ENCODE measurements around the gene SNX10. TPM values are rescaled to one million over a fixed set of nuclear protein-coding genes. Genes with fewer than 3 reads are reported as not detected.

The SNX10 gene
- total and polyA plus RNA-seq, 12 donors, result 6.5 to 50.3 (median 27.8) TPM

DNA sequence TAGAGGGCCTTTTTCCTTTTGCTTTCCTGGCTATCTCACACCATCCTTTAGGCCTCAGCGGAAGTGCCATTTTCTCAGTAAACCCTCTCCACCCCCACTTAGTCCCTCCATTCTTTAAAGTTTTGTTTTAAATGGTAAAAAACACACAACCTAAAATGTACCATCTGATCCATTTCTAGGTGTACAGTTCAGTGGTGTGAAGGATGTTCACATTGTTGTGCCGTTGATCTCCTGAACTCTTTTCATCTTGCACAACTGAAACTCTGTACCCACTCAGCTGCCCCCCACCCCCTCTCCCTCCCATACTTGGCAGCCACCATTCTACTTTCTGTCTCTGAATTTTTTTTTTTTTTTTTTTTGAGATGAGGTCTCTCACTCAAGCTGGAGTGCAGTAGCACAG, 52.2 kb downstream of the SNX10 start:
- intact Hi-C loops (cut with DNase I), result no loop called here
- Histone ChIP-seq H3K9me3 (replicated peaks in 1 of 3) (no peaks in the 10 kb centered on the region), H3K4me3 (no peak overlapping the region), H3K27ac (no peak overlapping the region), H3K36me3 (replicated peaks in 1 of 2) (no peaks in the 10 kb centered on the region), H3K27me3 (no peaks in the 10 kb centered on the region), H3K4me1 (replicated peaks in 1 of 2) (no peaks in the 10 kb centered on the region)
- DNase-seq, result no peak
- WGBS, 4 donors, result 86 to 98% (median 94%) methylated on average over 2 of the region's 2 CpGs
- TF ChIP-seq, protein P1, sequence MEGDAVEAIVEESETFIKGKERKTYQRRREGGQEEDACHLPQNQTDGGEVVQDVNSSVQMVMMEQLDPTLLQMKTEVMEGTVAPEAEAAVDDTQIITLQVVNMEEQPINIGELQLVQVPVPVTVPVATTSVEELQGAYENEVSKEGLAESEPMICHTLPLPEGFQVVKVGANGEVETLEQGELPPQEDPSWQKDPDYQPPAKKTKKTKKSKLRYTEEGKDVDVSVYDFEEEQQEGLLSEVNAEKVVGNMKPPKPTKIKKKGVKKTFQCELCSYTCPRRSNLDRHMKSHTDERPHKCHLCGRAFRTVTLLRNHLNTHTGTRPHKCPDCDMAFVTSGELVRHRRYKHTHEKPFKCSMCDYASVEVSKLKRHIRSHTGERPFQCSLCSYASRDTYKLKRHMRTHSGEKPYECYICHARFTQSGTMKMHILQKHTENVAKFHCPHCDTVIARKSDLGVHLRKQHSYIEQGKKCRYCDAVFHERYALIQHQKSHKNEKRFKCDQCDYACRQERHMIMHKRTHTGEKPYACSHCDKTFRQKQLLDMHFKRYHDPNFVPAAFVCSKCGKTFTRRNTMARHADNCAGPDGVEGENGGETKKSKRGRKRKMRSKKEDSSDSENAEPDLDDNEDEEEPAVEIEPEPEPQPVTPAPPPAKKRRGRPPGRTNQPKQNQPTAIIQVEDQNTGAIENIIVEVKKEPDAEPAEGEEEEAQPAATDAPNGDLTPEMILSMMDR (IDR thresholded peaks at IDR 0.05), result no peak
- TF ChIP-seq POLR2A (IDR thresholded peaks at IDR 0.05), result no peak

DNA sequence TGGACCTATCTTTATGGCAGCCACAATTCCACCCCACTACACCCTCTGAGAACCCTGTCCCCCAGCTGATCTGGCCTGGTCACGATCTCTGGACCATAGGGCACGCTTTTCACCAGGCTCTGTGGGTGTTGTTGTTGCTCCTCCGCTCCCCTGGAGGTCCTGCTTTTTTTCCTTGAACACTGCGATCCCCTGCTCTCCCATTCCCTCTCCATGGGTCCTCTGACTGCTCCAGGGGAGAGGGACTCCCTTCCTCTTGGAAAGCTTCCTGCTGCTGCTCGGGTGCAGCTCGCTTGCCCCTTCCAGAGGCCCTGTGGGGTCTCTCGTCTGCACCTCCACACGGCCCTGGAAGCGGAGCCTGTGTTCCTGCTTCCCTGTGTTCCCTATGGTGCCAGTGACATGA, 53.5 kb downstream of the SNX10 start:
- H3K27me3 ChIP-seq, result no peaks in the 10 kb centered on the region
- 87 to 91% (median 88%) methylated on average over 7 to 9 of the region's 9 CpGs for WGBS, 4 donors

DNA sequence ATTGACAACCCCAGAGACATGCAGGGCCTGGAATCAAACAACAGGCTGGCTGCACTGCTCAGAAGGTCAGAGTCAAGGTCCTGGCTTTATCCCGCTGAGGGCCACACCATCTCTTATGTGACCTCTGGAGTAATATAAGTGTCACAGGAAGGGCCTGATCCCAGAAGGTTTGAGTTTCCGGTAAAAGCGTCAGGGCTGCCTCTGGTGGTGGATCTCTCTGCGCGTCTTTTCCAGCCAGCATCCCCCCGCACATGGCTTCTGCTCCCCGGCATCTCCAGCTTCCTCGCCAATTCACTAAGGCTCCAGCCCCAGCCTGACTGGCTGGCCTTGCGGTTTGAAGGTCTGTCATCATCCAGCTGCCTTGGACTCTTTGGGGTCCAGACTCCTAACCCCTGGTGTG, 54.2 kb downstream of the SNX10 start:
- Histone ChIP-seq H3K27ac (no peak overlapping the region), H3K36me3 (replicated peaks in 1 of 2) (no peaks in the 10 kb centered on the region), H3K4me3 (no peak overlapping the region), H3K9me3 (replicated peaks in 1 of 3) (no peaks in the 10 kb centered on the region), H3K27me3 (no peaks in the 10 kb centered on the region), H3K4me1 (replicated peaks in 1 of 2) (no peaks in the 10 kb centered on the region)
- intact Hi-C loops (cut with DNase I), result no loop called here
- TF ChIP-seq, protein P1 (IDR thresholded peaks at IDR 0.05), result no peak
- TF ChIP-seq POLR2A (IDR thresholded peaks at IDR 0.05), result no peak
- no peak for DNase-seq
- WGBS, 4 donors, result 70 to 89% (median 81%) methylated on average over 2 to 9 of the region's 9 CpGs

More for the DNA sequence above, 53.5 kb downstream of the SNX10 start:
- intact Hi-C loops (cut with DNase I), result no loop called here
- Histone ChIP-seq H3K4me3 (no peak overlapping the region), H3K9me3 (replicated peaks in 1 of 3) (no peaks in the 10 kb centered on the region), H3K27ac (no peak overlapping the region), H3K4me1 (replicated peaks in 1 of 2) (no peaks in the 10 kb centered on the region), H3K36me3 (replicated peaks in 1 of 2) (no peaks in the 10 kb centered on the region)
- no peak for DNase-seq
- TF ChIP-seq POLR2A (IDR thresholded peaks at IDR 0.05), result no peak
- TF ChIP-seq, protein P1 (IDR thresholded peaks at IDR 0.05), result no peak

DNA sequence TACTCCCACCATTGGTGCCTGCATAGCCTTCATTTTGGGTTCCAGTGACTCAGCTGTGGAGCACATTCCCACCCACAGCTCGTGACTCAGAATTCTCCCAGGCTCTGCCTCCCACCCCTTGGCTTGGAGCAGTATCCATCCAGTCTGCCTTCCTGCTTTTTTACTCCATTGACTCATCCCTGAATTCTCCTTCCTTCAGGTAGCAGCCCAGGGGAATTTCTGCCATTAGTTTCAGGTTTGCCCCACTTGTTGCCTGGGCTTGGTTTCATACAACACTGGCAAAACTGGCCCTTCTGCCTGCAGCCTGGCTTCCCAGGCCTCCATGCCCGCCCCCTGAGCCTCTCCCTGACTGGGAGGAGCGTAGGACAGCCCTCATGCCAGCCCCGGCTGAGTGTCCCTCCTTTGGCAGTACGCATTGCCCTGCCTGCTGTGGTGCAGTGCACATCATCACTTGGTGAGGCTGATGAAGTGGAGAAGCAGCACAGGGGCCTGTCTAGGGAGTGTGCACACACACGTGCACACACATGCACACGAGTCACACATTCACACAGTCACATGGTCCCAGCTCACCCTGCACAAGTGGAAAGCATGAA, 55.0 kb downstream of the SNX10 start:
- Histone ChIP-seq H3K4me3 (no peak overlapping the region), H3K9me3 (replicated peaks in 1 of 3) (no peaks in the 10 kb centered on the region), H3K27me3 (no peaks in the 10 kb centered on the region), H3K4me1 (replicated peaks in 1 of 2) (no peaks in the 10 kb centered on the region), H3K36me3 (replicated peaks in 1 of 2) (no peaks in the 10 kb centered on the region), H3K27ac (no peak overlapping the region)
- intact Hi-C loops (cut with DNase I), result no loop called here
- peak in 1 of 7 donors; percentile 44 for DNase-seq
- TF ChIP-seq, protein P1 (IDR thresholded peaks at IDR 0.05), result no peak
- no peak for TF ChIP-seq POLR2A (IDR thresholded peaks at IDR 0.05)
- 69 to 88% (median 80%) methylated on average over 7 of the region's 7 CpGs for WGBS, 4 donors

Measured in adrenal gland (tissue), 12 donors.